ENCODE data around the gene IL12B. TPM values are rescaled to one million over a fixed set of nuclear protein-coding genes. Genes with fewer than 3 reads are reported as not detected.
"Not testable (repeated sequence)": the region's sequence is repeated elsewhere in the genome, so short reads cannot be mapped to it uniquely, and the experiment has no call there.

The IL12B gene
- polyA plus RNA-seq, 1 donor, result not detected

- no peak for DNase-seq
These were observed 39.5 kb downstream of the IL12B start for GRCh38 chr5:159290741-159291140.

- DNase-seq, result no peak
These were observed 43.8 kb downstream of the IL12B start for GRCh38 chr5:159286420-159287035.

GRCh38 chr5:159274676-159275075, 55.6 kb downstream of the IL12B start:
- no peak for DNase-seq

GRCh38 chr5:159273923-159274322, 56.4 kb downstream of the IL12B start:
- DNase-seq, result no peak

- DNase-seq, result no peak
These were observed 60.6 kb downstream of the IL12B start for GRCh38 chr5:159269723-159270122.

GRCh38 chr5:159266764-159267163, 63.5 kb downstream of the IL12B start:
- not testable (repeated sequence) for DNase-seq

Other genes with a start within 250 kb of the IL12B start
- gene EBF1, start 230.6 kb downstream of the IL12B start, polyA plus RNA-seq (ENCODE audit: insufficient read length), result 20.1 TPM
- gene RNF145, start 120.9 kb downstream of the IL12B start, polyA plus RNA-seq (ENCODE audit: insufficient read length), result 32.2 TPM
- gene UBLCP1, start 67.2 kb downstream of the IL12B start, polyA plus RNA-seq (ENCODE audit: insufficient read length), result 16.5 TPM